ENCODE data around the gene XYLT1.

Gene XYLT1

DNA sequence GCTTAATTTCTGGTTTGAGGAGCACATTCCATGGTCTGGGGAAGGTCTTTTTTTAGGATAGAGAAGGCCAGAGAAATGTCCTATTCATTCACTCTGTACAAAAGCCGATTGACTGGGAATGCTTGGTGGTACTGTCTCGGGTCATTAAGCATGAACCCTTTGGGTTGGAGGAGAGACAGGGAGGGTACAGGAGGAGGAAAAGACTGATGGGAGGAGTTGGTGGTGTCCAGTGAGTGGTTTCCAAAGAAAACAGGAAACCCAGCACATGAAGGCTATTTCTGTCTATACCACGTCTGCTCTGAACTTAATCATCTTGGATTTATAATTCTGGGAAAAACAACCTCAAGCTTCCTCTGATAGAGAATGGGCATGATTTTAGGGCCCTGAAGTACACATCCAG lies 111.9 kb downstream of the XYLT1 start:
- H3K4me3 ChIP-seq (ENCODE audit: low read depth, low read length), result no peak overlapping the region
- no peak overlapping the region for H3K27ac ChIP-seq (ENCODE audit: extremely low read depth, low read depth, low read length)
- no peaks in the 10 kb centered on the region for H3K9me3 ChIP-seq (ENCODE audit: control insufficient read depth, insufficient read depth, low read depth, low read length)
- ChIA-PET CTCF (no interaction called here), POLR2A (no interaction called here)
- no peaks in the 10 kb centered on the region for H3K4me1 ChIP-seq (ENCODE audit: control insufficient read depth, insufficient read depth, low read length)
- TF ChIP-seq ZNF202 (tag by site-specific recombination; IDR thresholded peaks at IDR 0.05; ENCODE audit: borderline replicate concordance) (no peak), TCF7L2 (IDR thresholded peaks at IDR 0.05; ENCODE audit: borderline replicate concordance, low read depth, low read length) (no peak), ZNF600 (tag by site-specific recombination; IDR thresholded peaks at IDR 0.05) (no peak), YY2 (tag by site-specific recombination; IDR thresholded peaks at IDR 0.05) (no peak), ZNF621 (tag by site-specific recombination; IDR thresholded peaks at IDR 0.05) (no peak), ZNF623 (tag by site-specific recombination; IDR thresholded peaks at IDR 0.05) (no peak), MEIS1 (CRISPR knock-in tag; IDR thresholded peaks at IDR 0.05; ENCODE audit: borderline replicate concordance) (no peak), ZEB2 (tag by site-specific recombination; IDR thresholded peaks at IDR 0.05) (no peak), ZNF211 (tag by site-specific recombination; IDR thresholded peaks at IDR 0.05; ENCODE audit: low read depth) (no peak), ZBTB8A (tag by site-specific recombination; IDR thresholded peaks at IDR 0.05) (no peak), ZNF426 (tag by site-specific recombination; IDR thresholded peaks at IDR 0.05) (no peak), ZBTB20 (tag by site-specific recombination; IDR thresholded peaks at IDR 0.05) (no peak), GLI4 (tag by site-specific recombination; IDR thresholded peaks at IDR 0.05) (no peak)
- TF ChIP-seq, protein P1, sequence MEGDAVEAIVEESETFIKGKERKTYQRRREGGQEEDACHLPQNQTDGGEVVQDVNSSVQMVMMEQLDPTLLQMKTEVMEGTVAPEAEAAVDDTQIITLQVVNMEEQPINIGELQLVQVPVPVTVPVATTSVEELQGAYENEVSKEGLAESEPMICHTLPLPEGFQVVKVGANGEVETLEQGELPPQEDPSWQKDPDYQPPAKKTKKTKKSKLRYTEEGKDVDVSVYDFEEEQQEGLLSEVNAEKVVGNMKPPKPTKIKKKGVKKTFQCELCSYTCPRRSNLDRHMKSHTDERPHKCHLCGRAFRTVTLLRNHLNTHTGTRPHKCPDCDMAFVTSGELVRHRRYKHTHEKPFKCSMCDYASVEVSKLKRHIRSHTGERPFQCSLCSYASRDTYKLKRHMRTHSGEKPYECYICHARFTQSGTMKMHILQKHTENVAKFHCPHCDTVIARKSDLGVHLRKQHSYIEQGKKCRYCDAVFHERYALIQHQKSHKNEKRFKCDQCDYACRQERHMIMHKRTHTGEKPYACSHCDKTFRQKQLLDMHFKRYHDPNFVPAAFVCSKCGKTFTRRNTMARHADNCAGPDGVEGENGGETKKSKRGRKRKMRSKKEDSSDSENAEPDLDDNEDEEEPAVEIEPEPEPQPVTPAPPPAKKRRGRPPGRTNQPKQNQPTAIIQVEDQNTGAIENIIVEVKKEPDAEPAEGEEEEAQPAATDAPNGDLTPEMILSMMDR (tag by site-specific recombination; IDR thresholded peaks at IDR 0.05), result no peak
- no peaks in the 10 kb centered on the region for H3K36me3 ChIP-seq (ENCODE audit: control insufficient read depth in 2 of 2, insufficient read depth in 1 of 2, low read length in 2 of 2)

DNA sequence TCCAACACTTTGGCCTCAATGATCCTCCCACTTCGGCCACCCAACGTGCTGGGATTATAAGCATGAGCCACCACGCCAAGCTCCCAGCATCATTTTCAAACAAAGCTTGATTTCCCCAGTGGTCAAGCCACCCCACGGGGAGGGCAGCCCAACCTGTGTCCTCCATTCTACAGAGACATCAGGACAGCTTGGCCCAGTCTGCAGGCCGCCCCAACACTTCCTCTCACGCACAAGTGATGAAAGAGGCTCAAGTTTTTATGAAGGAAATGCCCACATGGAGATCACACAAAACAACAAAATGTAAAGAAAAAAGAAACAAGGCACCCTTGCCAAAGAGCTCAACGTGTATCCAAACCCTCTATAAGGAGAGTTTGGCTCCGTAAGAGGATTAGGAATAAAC lies 112.4 kb downstream of the XYLT1 start:
- no peaks in the 10 kb centered on the region for H3K4me1 ChIP-seq (ENCODE audit: control insufficient read depth, insufficient read depth, low read length)
- no peak overlapping the region for H3K27ac ChIP-seq (ENCODE audit: extremely low read depth, low read depth, low read length)
- H3K9me3 ChIP-seq (ENCODE audit: control insufficient read depth, insufficient read depth, low read depth, low read length), result no peaks in the 10 kb centered on the region
- H3K36me3 ChIP-seq (ENCODE audit: control insufficient read depth in 2 of 2, insufficient read depth in 1 of 2, low read length in 2 of 2), result no peaks in the 10 kb centered on the region
- no peak overlapping the region for H3K4me3 ChIP-seq (ENCODE audit: low read depth, low read length)
- TF ChIP-seq ZNF837 (tag by site-specific recombination; IDR thresholded peaks at IDR 0.05) (no peak), ZNF510 (tag by site-specific recombination; IDR thresholded peaks at IDR 0.05; ENCODE audit: insufficient replicate concordance) (no peak)
- ChIA-PET POLR2A (no interaction called here), CTCF (no interaction called here)

DNA sequence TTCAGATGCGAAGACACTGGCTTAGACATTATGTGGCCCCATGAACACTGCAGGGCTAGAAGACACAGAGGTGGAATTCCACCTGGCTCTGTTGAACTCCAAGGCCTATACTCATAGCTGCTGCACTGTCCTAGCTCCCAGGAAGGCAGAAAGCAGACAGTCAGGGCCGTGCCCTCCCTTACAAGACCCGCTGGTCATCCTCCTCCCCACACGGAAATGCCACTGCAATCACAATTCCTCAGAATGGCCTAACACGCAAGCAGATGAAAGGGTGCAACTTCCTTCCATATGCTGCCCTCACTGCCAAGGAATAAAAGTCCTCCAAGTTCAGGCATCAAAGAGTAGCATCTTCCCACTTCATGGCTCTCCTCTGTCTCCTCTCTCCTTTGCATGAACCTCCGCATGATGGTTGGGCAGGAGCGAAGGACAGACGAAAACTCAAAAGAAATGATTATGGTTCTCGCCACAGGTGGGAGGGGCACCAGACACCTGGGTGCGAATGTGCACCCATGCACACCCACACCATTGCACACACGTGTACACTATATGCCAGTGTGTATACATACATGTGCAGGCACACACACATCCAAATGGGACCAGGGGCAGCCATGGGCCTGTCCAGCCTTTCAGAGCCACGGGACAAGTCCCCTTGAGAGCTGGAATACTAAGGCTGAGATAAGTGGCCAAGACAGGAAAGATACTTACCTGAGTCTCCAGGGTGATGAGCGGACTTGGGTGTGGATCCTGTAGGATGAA lies 113.3 kb downstream of the XYLT1 start:
- no peaks in the 10 kb centered on the region for H3K36me3 ChIP-seq (ENCODE audit: control insufficient read depth in 2 of 2, insufficient read depth in 1 of 2, low read length in 2 of 2)
- CTCF ChIA-PET, result no interaction called here
- no peaks in the 10 kb centered on the region for H3K4me1 ChIP-seq (ENCODE audit: control insufficient read depth, insufficient read depth, low read length)
- POLR2A ChIA-PET, result no interaction called here
- H3K9me3 ChIP-seq (ENCODE audit: control insufficient read depth, insufficient read depth, low read depth, low read length), result no peaks in the 10 kb centered on the region
- H3K4me3 ChIP-seq (ENCODE audit: low read depth, low read length), result no peak overlapping the region
- H3K27ac ChIP-seq (ENCODE audit: extremely low read depth, low read depth, low read length), result no peak overlapping the region
- TF ChIP-seq EGR2 (tag by site-specific recombination; IDR thresholded peaks at IDR 0.05; ENCODE audit: low read depth), result no peak
- TF ChIP-seq ZNF555 (tag by site-specific recombination; conservative IDR thresholded peaks at IDR 0.05), result no peak
- TF ChIP-seq KLF7 (tag by site-specific recombination; IDR thresholded peaks at IDR 0.05; ENCODE audit: borderline replicate concordance), result no peak
- no peak for TF ChIP-seq ZNF19 (tag by site-specific recombination; IDR thresholded peaks at IDR 0.05; ENCODE audit: low read depth)
- no peak for TF ChIP-seq ZNF157 (tag by site-specific recombination; IDR thresholded peaks at IDR 0.05)
- TF ChIP-seq ZFP37 (tag by site-specific recombination; IDR thresholded peaks at IDR 0.05), result no peak
- no peak for TF ChIP-seq ZNF16 (tag by site-specific recombination; IDR thresholded peaks at IDR 0.05; ENCODE audit: low read depth)
- TF ChIP-seq ZNF785 (tag by site-specific recombination; IDR thresholded peaks at IDR 0.05), result no peak
- TF ChIP-seq ZSCAN16 (tag by site-specific recombination; IDR thresholded peaks at IDR 0.05), result no peak
- no peak for TF ChIP-seq ZNF658 (tag by site-specific recombination; IDR thresholded peaks at IDR 0.05)
- TF ChIP-seq, protein P2, sequence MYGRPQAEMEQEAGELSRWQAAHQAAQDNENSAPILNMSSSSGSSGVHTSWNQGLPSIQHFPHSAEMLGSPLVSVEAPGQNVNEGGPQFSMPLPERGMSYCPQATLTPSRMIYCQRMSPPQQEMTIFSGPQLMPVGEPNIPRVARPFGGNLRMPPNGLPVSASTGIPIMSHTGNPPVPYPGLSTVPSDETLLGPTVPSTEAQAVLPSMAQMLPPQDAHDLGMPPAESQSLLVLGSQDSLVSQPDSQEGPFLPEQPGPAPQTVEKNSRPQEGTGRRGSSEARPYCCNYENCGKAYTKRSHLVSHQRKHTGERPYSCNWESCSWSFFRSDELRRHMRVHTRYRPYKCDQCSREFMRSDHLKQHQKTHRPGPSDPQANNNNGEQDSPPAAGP (tag by site-specific recombination; IDR thresholded peaks at IDR 0.05), result no peak
- no peak for TF ChIP-seq ZNF114 (tag by site-specific recombination; IDR thresholded peaks at IDR 0.05)
- TF ChIP-seq ZIC2 (tag by site-specific recombination; IDR thresholded peaks at IDR 0.05), result no peak
- no peak for TF ChIP-seq ZNF146 (tag by site-specific recombination; IDR thresholded peaks at IDR 0.05)

Measured in HEK293 (cell line).